ENCODE data around the gene HOXA10.
A peak's percentile ranks its signal among the peaks of the same experiment; 100 is the strongest.

The HOXA10 gene

DNA sequence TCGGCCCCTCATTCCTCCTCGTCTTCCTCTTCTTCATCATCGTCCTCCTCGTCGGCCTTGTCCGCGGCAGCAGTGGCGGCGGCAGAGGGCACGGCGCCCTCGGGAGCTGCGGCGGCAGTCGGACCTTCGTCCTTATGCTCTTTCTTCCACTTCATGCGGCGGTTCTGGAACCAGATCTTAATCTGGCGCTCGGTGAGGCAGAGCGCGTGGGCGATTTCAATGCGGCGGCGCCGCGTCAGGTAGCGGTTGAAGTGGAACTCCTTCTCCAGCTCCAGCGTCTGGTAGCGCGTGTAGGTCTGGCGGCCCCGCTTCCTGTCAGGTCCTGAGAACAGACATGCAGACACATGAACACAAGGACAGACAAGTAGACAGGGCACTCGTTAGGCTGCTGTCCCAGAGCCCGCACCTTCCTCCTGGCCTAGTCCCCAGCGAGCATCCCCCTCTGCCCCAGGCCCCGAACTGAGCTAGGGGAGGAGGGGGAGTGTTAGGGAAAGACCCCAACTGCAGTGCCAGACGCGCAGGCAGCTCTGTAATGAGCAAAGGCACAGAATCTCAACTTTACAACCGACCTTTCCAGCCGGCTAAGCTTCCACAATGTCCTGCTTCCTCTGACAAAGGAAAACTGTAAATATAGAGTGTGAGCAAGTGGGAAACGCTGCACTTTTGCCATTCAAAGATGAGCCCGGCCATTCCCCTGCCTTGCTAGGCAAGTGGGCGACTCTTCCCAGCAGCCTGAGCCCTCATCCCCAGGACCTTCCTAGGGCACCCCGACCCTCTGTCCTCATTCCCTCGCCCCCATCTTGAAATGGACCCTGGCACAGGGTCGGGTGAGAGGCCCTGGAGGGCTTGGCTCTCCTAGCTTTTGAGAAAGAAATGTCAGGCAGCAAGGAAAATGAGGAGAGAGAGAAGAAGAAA is 19.0 kb downstream of the HOXA10 start:
- DNase-seq, result peak; percentile 68

DNA sequence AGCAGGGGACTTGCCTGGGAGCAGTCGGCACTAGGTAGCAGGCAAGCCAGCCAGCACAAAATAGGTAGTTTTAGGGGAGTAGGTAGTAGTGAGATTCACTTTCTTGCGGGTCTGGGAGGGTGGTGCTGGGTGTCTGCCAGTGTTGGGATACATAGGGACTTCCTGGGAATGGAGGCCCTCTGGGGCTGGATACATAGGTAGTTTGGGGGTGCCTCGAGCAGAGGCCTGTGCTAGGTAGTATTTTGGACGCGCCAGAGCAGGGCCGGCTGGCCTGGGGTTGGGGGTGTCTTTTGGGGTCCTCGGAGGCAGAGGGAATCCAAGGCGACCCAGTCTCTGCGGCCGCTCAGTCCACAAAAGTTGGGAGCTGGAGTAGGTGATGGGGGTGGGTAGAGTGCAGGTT is 19.8 kb downstream of the HOXA10 start:
- DNase-seq, result peak; percentile 44

DNA sequence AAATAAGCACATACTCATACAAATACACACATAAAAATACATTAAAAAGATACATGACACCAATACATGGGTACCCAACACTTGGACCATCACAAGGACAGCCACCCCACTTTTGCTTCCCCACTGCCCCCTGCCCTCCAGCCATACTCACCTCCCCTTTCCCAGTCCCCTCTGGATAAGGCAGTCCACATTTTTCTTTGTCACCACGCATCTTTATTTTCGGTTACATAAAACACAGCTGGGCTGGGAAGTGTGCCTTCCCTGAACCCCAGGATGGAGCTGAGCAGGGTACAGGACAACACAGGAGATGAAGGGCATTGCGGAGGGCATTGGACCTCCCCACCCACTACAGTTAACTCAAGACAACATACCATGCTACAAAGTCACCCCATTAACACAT is 20.6 kb downstream of the HOXA10 start:
- DNase-seq, result peak; percentile 42

DNA sequence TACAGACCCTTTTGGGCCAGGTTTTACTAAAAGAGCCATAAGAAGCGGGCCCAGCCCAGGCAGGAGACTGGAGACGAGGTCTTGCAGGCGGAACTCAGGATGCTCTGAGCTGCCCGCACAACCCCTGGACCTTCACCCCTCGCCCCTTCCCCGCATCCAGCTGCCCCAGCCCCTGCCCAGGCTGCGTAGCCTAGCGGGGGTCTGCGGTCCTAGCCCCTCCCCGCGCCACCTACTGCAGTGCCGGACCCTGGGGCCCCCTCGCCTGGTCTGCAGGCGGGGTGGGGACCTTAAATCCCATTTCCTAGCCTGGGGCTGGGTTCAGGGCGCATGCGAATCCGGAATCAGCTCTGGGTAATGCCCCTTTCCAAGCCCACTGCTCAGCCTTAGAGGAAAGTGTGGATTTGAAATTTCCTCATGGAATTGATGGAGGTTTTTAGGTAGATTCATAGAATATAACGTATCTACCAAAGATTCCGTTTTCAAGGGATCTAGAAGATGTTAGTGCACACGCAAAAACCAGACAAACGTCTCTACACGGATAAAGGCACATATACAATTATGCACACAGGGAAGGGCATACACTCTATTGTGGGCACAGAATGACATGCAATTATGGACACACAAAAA is 21.2 kb downstream of the HOXA10 start:
- DNase-seq, result no peak

DNA sequence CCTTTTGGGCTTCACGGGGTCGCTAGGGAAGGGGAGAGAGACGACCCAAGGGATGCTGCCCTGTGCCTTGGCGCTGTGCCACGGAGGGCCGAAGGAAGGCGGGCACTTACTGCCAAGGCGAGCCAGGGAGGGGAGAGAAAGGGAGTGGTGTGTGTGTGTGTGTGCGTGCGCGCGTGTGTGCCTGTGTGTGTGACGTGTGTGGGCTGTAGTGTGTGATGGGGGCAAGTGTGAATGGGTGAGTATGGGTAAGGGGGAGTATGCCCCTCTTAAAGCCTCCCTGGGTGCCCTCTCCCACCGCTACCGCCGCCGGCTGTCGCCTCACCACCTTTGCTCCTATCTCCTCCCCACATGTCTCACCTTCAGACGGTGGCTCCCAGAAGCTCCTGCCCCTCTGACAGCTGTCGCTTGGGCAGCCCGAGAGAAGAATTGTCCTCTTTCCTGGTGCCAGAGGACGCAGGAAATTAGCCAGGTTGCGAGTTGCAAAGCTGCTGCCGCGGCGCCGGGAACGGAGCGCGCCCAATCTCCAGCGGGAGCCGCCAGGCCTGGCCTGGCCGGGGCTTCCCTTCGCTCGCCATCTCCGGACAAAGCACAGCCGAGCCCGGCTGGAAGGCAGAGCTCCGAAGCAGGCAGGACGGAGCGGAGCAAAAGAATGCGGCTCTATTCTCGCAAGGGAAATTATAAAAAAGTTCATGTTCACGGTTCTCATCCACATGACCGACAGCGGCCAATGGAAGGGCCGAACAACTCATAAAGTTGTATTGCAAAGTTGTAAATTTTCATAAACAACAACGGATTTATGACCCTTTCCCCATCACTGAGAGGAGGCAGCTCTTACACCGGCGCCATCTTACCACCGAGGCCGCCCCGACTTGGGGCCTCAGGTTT is 21.9 kb downstream of the HOXA10 start, which contains the start of gene HOXA3:
Gene HOXA3 (minus strand): TSS at position 653 of the 885 bp plus-strand sequence. CDS start 41,943 bp downstream, outside the sequence.
- DNase-seq, result peak; percentile 82

DNA sequence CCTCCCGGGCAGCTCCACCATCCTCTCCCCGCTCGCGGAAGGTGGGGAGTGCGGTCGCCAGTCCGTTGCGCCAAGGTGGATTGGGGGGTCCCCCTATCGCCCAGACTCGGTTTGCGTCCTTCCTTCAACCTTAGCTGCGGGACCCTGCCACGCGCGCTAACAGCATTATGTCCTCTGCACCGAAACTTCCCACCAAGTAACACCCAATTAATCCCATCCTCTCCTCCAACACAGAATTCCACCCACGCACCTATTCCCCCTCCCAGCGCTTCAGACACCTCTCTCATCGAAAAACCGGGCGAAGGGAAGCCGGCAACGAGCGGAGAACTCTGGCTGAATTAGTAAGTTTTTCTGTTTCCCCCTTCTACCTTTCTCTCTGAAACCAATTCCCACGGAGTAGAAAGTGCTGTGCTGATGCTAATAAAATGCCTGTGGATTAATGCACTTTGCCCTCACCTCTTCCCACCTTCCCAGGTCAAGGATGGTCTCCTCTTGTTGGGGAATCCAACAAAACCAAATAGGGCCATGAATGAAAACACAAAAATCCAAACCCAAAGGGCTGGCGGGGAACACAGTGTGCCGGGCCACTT is 22.7 kb downstream of the HOXA10 start:
- DNase-seq, result peak; percentile 81

DNA sequence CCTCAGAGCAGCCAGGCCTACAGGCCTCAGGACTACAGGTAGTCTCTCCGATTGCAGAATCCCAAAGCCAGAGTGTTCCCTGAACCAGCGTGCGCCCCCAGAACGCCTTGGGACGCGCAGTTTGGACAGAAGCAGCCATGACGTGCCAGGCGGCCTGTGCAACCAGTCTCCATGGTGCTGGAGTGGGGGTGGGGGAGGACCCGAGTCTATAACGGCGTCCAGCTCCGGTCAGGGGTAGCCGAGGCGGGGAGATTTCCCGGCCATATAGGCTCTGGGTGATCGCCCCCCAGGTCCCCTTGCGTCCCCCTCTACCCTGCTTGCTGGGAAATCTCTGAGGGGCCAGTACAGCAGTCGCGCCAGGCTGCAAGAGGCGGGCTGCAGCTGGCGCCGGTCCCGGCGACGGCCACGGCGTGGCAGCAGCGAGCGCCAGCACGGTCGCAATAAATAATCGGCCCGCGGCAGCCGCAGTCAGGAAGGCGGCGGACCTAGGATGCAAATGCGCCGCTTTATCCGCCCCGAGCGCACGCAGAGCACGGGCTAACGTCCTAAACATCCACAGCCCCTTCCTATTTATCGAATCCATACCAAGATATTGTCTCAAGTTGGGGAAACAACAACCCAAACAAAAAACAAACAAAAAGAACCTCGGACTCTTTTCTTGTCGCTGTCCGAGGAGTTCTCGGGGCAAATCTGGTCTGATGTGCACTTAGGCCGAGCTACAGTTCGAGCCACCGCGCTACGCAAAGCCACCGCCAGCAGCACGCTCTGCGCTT is 23.4 kb downstream of the HOXA10 start:
- peak; percentile 92 for DNase-seq

DNA sequence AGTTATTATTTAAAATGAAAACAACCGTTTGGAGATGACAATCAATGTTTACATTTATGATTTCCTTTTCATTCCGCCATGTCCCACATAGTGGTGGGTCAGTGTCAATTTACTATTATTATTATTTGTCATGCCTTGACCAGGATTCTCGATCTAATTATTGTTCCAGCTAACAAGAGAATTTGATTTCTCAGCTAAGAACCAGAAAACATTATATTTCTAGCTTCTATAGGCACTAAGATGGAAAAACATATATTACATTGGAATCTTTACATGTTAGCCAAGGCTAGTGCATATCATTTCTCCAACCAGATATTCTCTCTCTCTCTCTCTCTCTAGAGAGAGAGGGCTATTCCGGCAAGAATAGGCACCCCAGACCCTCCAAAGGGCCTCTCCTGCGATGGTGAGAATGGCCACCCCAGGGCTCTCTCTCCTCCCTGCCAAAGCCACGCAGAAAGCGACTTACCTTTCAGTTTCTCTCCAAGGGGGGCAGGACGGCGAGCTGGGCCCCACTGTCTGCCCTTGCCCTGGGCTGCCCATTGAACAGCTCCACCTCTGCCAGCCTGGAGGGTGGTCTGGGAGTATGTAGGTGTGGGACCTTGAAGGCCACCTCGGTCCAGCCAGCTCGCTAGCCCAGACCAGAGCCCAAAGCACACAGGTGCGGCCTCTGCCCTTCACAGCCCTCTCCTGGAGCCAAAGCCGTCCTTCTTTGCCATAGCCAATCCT is 24.1 kb downstream of the HOXA10 start:
- DNase-seq, result no peak

DNA sequence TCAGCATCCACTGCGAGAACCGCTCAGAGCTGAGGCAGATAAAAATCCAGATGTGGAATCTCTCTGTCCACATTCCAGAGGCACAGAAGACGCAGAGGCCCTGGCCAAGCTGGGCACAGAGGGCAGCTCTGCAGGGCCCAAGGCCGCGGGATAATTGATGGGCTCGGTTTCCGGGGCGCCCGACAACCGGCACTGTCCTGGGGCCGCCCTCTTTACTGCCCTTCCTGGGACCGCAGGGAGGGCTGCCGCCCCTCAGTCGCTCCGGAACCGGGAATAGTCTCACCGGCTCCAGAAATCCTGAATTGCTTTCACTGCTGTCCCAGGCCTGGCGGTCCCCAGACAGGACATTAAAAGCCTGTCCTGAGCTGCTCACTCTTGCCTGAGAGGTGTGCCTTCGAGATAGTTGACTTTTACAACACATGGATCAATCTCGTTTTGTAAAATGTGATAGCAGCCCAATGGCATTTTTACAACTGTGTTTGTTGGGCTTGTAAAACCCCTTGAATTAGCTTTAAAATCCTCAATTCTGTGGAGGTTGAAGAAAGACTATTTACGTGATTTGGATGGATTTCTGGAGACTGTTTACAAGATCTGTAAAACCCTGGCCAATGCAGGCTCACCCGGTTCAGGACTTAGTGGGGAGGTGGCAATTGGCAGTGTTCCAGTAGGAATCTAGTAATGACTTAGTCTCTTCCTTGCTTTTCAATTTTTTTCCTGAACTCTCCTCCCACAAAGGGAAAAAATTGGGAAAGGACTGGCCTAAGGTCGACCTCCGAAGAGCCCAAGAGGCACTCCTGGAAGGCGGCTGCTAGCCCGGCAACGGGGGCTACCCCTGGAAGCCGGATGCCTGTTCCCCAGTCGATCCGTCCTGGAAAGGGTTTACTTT is 25.1 kb downstream of the HOXA10 start:
- DNase-seq, result peak; percentile 59

DNA sequence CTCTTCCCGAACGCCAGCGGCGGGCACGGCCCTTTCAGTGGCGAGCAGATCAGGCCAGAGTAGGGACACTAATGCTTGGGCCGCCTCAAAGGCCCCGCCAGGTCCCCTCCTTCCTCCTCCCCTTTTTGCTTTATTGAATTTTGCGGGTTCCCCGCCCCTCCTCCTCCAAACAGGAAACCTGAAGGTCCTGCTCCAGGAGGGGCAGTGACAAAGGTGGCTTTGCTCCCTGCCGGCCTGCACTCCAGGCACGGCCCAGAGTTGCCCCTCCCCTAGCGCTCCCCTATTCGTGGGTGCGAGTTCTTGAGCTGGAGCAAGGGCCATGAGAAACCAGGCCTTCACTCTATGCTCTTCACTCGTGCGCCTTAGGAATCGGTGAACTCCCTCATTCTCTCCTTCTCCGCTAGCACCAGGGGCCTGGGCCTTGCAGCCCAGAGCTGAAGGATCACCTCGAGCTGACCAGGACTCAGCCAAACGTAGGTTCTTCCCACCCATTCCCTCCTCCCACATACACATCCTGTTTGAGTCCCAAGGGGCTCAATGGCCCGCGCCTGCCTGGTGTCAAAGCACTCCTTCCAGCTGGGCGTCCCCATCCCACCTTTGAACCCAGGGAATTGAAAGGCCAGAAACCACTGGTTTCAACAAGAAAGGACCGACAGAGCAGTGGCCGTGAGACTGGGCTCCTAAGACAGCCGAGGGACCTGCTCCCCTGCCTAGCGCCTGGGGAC is 25.9 kb downstream of the HOXA10 start:
- peak; percentile 69 for DNase-seq

DNA sequence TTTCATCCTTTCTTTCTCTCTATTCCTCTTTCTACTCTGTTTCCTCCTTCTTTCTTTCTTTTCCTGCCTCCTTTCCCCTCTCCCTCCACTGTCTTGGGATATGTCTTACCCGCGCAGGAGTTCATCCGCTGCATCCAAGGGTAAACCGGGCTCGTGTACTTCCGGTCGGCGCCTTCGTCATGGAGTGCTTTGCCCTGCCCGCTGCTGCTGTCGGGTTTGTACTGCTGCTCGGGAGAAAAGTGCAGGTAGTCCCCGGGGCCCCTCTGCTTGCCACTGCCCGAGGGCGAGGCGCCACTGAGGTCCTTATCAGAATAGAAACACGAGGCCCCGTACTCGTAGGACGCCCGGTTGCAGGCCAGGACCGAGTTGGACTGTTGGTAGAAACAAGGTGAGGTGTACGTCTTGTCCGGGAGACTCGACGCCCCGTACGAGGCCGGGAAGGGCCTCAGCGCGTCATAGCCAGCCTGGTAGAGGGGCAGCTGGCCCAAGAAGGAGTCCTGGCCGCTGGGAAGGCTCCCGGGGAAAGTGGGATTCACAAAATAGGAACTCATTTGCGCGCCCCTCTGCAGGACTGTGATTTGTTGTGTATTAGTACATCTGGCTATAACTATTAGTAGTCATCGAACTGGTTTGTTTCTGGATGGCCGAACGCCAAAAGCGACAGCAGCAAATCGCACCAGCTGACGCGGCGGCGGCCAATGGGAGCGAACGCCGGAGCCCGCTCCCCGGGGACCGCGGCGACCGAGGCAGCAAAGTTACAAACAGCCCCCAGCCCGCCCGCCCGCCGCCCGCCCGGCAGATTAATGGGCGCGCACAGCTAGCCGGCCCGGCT is 26.7 kb downstream of the HOXA10 start, which contains the start of gene HOXA6:
Gene HOXA6 (minus strand): TSS at position 576 of the 832 bp plus-strand sequence. CDS start 25 bp downstream, at position 551.
- peak; percentile 75 for DNase-seq

DNA sequence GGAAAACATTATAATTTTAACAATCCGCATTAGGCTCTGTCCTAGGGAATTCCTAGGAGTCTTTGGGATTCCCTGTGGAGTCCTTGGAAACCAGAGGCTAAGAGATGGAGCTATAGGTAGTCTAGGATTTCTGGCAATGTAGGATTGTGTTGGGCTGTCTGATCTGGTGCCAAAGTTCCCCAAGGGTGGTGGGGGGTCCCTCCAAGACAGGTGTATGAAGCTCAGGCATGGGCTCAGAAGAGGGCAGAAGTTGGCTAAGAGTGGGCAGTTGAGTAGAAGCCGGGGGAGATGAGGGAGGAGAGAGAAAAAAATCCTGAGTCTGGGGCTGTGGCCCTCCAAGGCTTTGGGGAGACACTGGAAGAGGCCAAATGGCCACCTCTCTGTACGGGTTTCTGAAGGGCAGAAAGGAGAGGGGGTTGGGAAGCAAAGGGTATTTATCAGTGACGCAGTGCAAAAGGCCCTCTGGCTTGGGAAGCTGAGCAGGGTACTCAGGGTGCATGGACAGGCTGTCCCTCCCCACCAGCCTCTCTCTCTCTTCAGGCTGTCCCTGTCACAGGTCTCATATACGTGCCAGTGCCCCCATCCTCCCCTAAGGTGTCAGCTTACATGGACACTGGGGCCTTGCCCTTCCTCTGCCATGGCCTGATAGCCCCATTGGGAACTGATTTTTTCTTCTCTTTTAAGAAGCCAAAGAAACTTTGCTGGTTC is 27.5 kb downstream of the HOXA10 start:
- DNase-seq, result peak; percentile 46

DNA sequence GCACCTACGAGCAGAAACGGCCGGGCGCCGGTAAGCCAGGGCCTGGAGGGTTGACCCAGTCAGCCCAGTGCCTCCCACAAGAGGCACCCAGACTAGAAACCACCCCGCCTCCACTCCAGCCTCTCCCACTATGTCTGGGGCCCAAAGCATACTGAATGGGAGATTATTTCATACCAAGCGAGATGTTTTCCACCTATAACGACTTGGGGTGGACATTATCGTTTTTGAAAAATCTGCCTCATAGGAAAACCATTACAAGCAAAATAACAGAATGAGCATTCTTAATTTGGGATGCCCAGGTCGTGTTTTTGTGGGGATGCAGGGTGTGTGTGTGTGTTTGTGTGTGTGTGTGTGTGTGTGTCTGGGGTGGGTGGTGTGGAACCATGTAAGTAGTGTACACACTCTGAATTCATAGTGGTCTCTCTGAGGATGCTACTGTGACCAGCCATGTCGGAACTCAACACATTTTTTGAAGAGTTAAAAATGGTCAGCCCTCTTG is 28.2 kb downstream of the HOXA10 start:
- DNase-seq, result peak; percentile 52

DNA sequence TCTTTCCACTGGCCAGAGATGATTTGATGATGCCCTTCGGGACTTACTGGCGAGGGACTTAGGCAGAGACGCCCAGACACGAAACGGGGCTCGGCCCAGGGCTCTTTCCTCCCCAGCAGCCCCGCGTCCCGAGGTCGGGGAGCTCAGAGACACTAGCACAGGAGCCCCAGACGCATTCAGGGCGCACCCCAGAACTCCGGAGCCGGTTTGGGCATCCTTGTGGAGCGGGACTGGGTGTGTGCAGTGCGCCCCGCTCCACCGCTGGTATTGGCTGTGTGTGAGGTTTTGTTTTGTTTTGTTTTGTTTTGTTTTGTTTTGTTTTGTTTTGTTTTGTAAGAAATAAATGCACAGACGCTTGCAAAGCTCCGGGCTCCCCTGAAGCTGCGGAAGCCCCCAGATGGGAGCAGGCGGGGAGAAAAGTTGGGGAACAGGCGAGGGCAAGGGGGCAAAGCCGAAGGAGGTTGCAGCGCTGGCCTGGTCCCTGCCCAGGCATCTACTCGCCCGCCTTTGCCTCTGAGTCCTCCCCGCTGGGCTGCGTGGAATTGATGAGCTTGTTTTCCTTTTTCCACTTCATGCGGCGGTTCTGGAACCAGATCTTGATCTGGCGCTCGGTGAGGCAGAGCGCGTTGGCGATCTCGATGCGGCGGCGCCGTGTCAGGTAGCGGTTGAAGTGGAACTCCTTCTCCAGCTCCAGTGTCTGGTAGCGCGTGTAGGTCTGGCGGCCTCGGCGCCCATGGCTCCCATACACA is 28.8 kb downstream of the HOXA10 start:
- peak; percentile 72 for DNase-seq

DNA sequence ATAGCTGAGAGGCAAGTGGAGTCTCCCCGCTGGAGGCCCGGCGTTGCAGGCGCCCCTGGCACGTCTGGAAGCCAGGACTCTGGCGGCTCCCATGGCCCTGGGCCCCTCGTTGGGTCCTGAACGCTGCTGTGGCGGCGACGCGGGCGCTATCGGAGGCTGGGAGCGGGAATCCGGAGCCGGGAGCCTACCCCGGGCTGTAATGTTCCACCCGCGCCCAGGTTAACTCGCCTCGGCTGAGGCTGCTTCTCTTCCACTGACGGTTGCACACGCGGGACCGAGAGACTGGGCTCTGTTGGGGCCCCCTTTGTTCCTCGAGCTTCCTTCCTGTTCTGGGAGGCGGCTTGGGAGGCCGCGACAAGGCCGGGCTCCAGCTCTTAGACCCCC is 29.3 kb downstream of the HOXA10 start:
- peak; percentile 66 for DNase-seq

DNA sequence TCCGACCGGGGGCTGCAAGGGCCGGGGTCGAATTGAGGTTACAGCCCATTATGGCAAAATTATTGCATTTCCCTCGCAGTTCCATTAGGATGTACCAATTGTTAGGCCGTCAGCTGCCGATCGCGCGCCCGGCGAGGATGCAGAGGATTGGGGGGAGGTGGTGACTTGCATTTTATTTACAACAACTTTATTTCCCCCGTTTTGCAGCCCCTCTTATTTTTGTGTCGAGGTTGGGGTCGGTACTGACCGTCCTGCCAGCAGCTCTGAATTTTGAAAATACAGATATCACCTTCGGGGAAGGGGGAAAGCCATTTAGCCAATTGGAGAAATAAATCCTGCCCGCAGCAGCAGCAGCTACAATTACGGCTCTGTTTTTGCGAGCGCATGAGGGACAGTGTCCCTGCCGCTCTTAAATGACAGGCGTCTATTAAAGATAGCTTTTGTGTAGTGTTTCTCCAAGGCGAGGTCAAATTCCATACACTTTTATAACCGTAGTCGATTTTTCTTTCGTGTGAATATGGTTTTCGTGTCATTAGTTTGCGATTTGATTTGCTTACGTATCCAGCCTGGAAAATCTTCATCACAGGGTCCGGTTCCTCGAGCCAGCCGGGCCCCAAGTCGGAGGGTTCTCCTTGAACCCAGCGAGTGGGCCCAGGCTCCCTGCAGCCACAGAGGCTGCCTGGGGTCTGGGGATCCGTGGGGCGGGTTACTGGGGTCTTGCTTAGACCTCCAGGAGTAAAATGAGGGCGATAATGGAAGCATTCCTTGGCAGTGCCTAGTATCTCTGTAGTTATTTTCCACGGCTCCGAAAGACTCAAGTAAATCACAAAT is 30.0 kb downstream of the HOXA10 start:
- no peak for DNase-seq
